Natural killer cell (primary cell): ENCODE results near the gene KCNH1. TPM values are rescaled to one million over a fixed set of nuclear protein-coding genes. Genes with fewer than 3 reads are reported as not detected.
A peak's percentile ranks its signal among the peaks of the same experiment; 100 is the strongest.

ENCODE experiments used
- ATAC-seq, 3 donors: fragments of 150-1000 bp in 2 of 3; fragments of 200-7000 bp in 1 of 3; cut with Tn5 transposase; 1 replicate in 1 of 3; 2 replicates in 2 of 3; pipeline ENCODE4 v1.10.0; 2021; ENCODE audit warnings: mild to moderate bottlenecking in 2 of 3, moderate library complexity in 2 of 3
- DNase-seq, 2 donors: peaks; one replicate each; pipeline versions ENCODE4 v3.0.0 to v3.0.0-alpha.2; 2013 to 2021; ENCODE audit warnings: mixed read lengths in 1 of 2
- H3K27ac ChIP-seq: one replicate; pipeline ENCODE4 v1.5.1; 2013; ENCODE audit warnings: mild to moderate bottlenecking, low read length
- H3K27me3 ChIP-seq: one replicate; pipeline ENCODE4 v1.6.1; 2013; ENCODE audit warnings: low read length; ENCODE audit not compliant: control insufficient read depth, insufficient read depth
- H3K36me3 ChIP-seq: one replicate; pipeline ENCODE4 v1.6.1; 2013; ENCODE audit warnings: low read length; ENCODE audit not compliant: control insufficient read depth, insufficient read depth
- H3K4me1 ChIP-seq: one replicate; pipeline ENCODE4 v1.6.1; 2013; ENCODE audit warnings: low read length; ENCODE audit not compliant: control insufficient read depth, insufficient read depth
- H3K4me3 ChIP-seq: one replicate; pipeline ENCODE4 v1.5.1; 2013; ENCODE audit warnings: low read length
- H3K9me3 ChIP-seq: one replicate; pipeline ENCODE4 v1.6.1; 2013; ENCODE audit warnings: low read length; ENCODE audit not compliant: control insufficient read depth, insufficient read depth
- H3K27ac Mint-ChIP-seq, 2 donors: one replicate each; pipeline ENCODE4 v1.8.0; 2022; ENCODE audit warnings: mild to moderate bottlenecking in 2 of 2, mixed read lengths in 2 of 2, moderate library complexity in 1 of 2
- H3K27me3 Mint-ChIP-seq, 2 donors: one replicate each; pipeline ENCODE4 v1.8.0; 2022; ENCODE audit warnings: low read depth in 2 of 2, mixed read lengths in 2 of 2
- H3K36me3 Mint-ChIP-seq: one replicate; pipeline ENCODE4 v1.8.0; 2022; ENCODE audit warnings: mixed read lengths
- H3K4me1 Mint-ChIP-seq, 2 donors: one replicate each; pipeline ENCODE4 v1.8.0; 2022; ENCODE audit warnings: mixed read lengths in 2 of 2
- H3K4me3 Mint-ChIP-seq: one replicate; pipeline ENCODE4 v1.8.0; 2022; ENCODE audit warnings: mild to moderate bottlenecking, moderate library complexity, mixed read lengths
- H3K9me3 Mint-ChIP-seq, 2 donors: one replicate each; pipeline ENCODE4 v1.8.0; 2022; ENCODE audit warnings: mixed read lengths in 2 of 2
- CTCF ChIP-seq: fragments of 200-600 bp; IDR thresholded peaks from one replicate; pipeline ENCODE4 v1.8.0; 2022; ENCODE audit warnings: antibody characterized with exemption
- WGBS: methylation state at CpG from one replicate; pipeline ENCODE4 v1.1.7; 2013; ENCODE audit warnings: missing lambda C conversion rate; ENCODE audit not compliant: insufficient coverage; 5-methylcytosine and 5-hydroxymethylcytosine counted together
- intact Hi-C: fragments of 100-400 bp; cut with micrococcal nuclease; formaldehyde crosslinking; loops from one replicate; pipeline ENCODE4 v1.14.2; 2022
- total RNA-seq, 4 donors: library from RNA; stranded (reverse); fragments of 120-200 nt in 1 of 4; gene quantifications; one replicate each; pipeline versions ENCODE4 v1.2.3 to v1.2.4, GENCODE V29; 2013 to 2022

KCNH1 gene
- total RNA-seq, 3 donors from 2014 or later (not counting 1 experiment from before 2014, with no cell fraction given): not detected

- peak in 1 of 2 donors; percentile 2 for DNase-seq
- Histone ChIP-seq H3K27ac (no peak overlapping the region), H3K9me3 (no peaks in the 10 kb centered on the region), H3K27me3 (peaks cover 17% of the 10 kb centered on the region), H3K36me3 (no peaks in the 10 kb centered on the region), H3K4me1 (peaks cover 16% of the 10 kb centered on the region), H3K4me3 (peak overlapping the region; percentile 23)
- WGBS: 32% methylated on average over 18 of the region's 20 CpGs
- no peak for ATAC-seq
- TF ChIP-seq CTCF: no peak
- Mint-ChIP-seq H3K4me3 (no peak overlapping the region), H3K9me3 (no peaks in the 10 kb centered on the region), H3K27me3 (peaks cover 53 to 81% of the 10 kb centered on the region in 2 donors), H3K27ac (no peak overlapping the region), H3K4me1 (peaks cover 0 to 12% of the 10 kb centered on the region in 2 donors), H3K36me3 (no peaks in the 10 kb centered on the region)
- intact Hi-C loops: no loop called here
Observed at GRCh38 chr1:211132721-211133392, 1.1 kb downstream of the KCNH1 start.

GRCh38 chr1:211129776-211130175 lies 4.2 kb downstream of the KCNH1 start:
- intact Hi-C loops: no loop called here
- no peaks in the 10 kb centered on the region for H3K36me3 ChIP-seq
- no peak overlapping the region for H3K4me3 ChIP-seq
- H3K36me3 Mint-ChIP-seq: no peaks in the 10 kb centered on the region
- DNase-seq (no peak), ATAC-seq (no peak)
- no peak overlapping the region for H3K4me3 Mint-ChIP-seq
- peaks cover 15% of the 10 kb centered on the region for H3K27me3 ChIP-seq
- no peaks in the 10 kb centered on the region for H3K9me3 Mint-ChIP-seq
- no peak overlapping the region for H3K27ac ChIP-seq
- peaks cover 16% of the 10 kb centered on the region for H3K4me1 ChIP-seq
- no peak overlapping the region for H3K27ac Mint-ChIP-seq
- peaks cover 43 to 63% of the 10 kb centered on the region in 2 donors for H3K27me3 Mint-ChIP-seq
- no peaks in the 10 kb centered on the region for H3K9me3 ChIP-seq
- peaks cover 0 to 12% of the 10 kb centered on the region in 2 donors for H3K4me1 Mint-ChIP-seq
- no peak for TF ChIP-seq CTCF
- 86% methylated on average over 1 of the region's 1 CpG for WGBS

GRCh38 chr1:211127166-211127565 lies 6.8 kb downstream of the KCNH1 start:
- no peaks in the 10 kb centered on the region for H3K36me3 ChIP-seq
- no peak for TF ChIP-seq CTCF
- Mint-ChIP-seq H3K27ac (no peak overlapping the region), H3K27me3 (peaks cover 43 to 53% of the 10 kb centered on the region in 2 donors), H3K4me1 (no peaks in the 10 kb centered on the region), H3K36me3 (no peaks in the 10 kb centered on the region), H3K9me3 (no peaks in the 10 kb centered on the region), H3K4me3 (no peak overlapping the region)
- no peaks in the 10 kb centered on the region for H3K4me1 ChIP-seq
- intact Hi-C loops: no loop called here
- no peak overlapping the region for H3K4me3 ChIP-seq
- DNase-seq (no peak), ATAC-seq (no peak)
- H3K9me3 ChIP-seq: no peaks in the 10 kb centered on the region
- no peak overlapping the region for H3K27ac ChIP-seq
- 64% methylated on average over 4 of the region's 4 CpGs for WGBS
- peaks cover 2% of the 10 kb centered on the region for H3K27me3 ChIP-seq

- WGBS: no CpG with 5 or more reads among the region's 2 CpGs
- intact Hi-C loops: no loop called here
- Mint-ChIP-seq H3K27me3 (peaks cover 39 to 53% of the 10 kb centered on the region in 2 donors), H3K27ac (no peak overlapping the region), H3K4me1 (no peaks in the 10 kb centered on the region), H3K4me3 (no peak overlapping the region), H3K9me3 (no peaks in the 10 kb centered on the region), H3K36me3 (no peaks in the 10 kb centered on the region)
- Histone ChIP-seq H3K9me3 (no peaks in the 10 kb centered on the region), H3K4me1 (no peaks in the 10 kb centered on the region), H3K36me3 (no peaks in the 10 kb centered on the region), H3K27me3 (peaks cover 2% of the 10 kb centered on the region), H3K27ac (no peak overlapping the region), H3K4me3 (no peak overlapping the region)
- ATAC-seq (no peak), DNase-seq (no peak)
- no peak for TF ChIP-seq CTCF
Observed at GRCh38 chr1:211126622-211127021, 7.3 kb downstream of the KCNH1 start.
